ENCODE data around the gene DIPK1B. TPM values are rescaled to one million over a fixed set of nuclear protein-coding genes. Genes with fewer than 3 reads are reported as not detected.

Gene DIPK1B
- total RNA-seq, 1 donor from 2014 or later = 2.2 TPM

- ChIA-PET POLR2A (interaction anchor here (0.9 to 2.6 kb wide), 4 partner anchors 12 to 304 kb away, joined by 3 to 20 read pairs (median 10); partner anchors contain the start of gene PAXX), CTCF (no interaction called here)
- ATAC-seq (ENCODE audit: low read depth) (peak; percentile 15), DNase-seq (no peak)
- Mint-ChIP-seq H3K4me1 (peaks cover 11% of the 10 kb centered on the region), H3K27me3 (peaks cover 5% of the 10 kb centered on the region), H3K27ac (peak overlapping the region; percentile 46), H3K36me3 (ENCODE audit: low read depth) (no peaks in the 10 kb centered on the region), H3K4me3 (peak overlapping the region; percentile 57), H3K9me3 (no peaks in the 10 kb centered on the region)
- intact Hi-C loops (cut with micrococcal nuclease) = loop anchor here (5.0 kb wide), 2 partner anchors 39 to 206 kb away; partner anchors contain the start of gene SEC16A
- no peak for TF ChIP-seq CTCF (IDR thresholded peaks at IDR 0.05)
Measured at GRCh38 chr9:136688274-136689107, 23.9 kb upstream of the DIPK1B start.

GRCh38 chr9:136689108-136689460 lies 23.3 kb upstream of the DIPK1B start:
- DNase-seq = no peak
- CTCF ChIA-PET = no interaction called here
- POLR2A ChIA-PET = interaction anchor here (1.0 kb wide), 1 partner anchor 19 kb away, joined by 3 read pairs; no protein-coding TSS in a partner anchor
- H3K36me3 Mint-ChIP-seq (ENCODE audit: low read depth) = no peaks in the 10 kb centered on the region
- intact Hi-C loops (cut with micrococcal nuclease) = loop anchor here (5.0 kb wide), 2 partner anchors 38 to 207 kb away; partner anchors contain the start of gene SEC16A
- ATAC-seq (ENCODE audit: low read depth) = no peak
- H3K4me3 Mint-ChIP-seq = peak overlapping the region; percentile 39
- H3K9me3 Mint-ChIP-seq = no peaks in the 10 kb centered on the region
- peaks cover 11% of the 10 kb centered on the region for H3K4me1 Mint-ChIP-seq
- no peak for TF ChIP-seq CTCF (IDR thresholded peaks at IDR 0.05)
- peaks cover 5% of the 10 kb centered on the region for H3K27me3 Mint-ChIP-seq
- no peak overlapping the region for H3K27ac Mint-ChIP-seq

GRCh38 chr9:136690104-136690805 lies 22.1 kb upstream of the DIPK1B start:
- Mint-ChIP-seq H3K4me3 (no peak overlapping the region), H3K4me1 (peaks cover 11% of the 10 kb centered on the region), H3K27me3 (peaks cover 8% of the 10 kb centered on the region), H3K9me3 (no peaks in the 10 kb centered on the region), H3K27ac (no peak overlapping the region), H3K36me3 (ENCODE audit: low read depth) (no peaks in the 10 kb centered on the region)
- ChIA-PET POLR2A (interaction anchor here (1.0 kb wide), 1 partner anchor 18 kb away, joined by 3 read pairs; no protein-coding TSS in a partner anchor), CTCF (no interaction called here)
- DNase-seq (no peak), ATAC-seq (ENCODE audit: low read depth) (no peak)
- intact Hi-C loops (cut with micrococcal nuclease) = no loop called here
- no peak for TF ChIP-seq CTCF (IDR thresholded peaks at IDR 0.05)

DNA sequence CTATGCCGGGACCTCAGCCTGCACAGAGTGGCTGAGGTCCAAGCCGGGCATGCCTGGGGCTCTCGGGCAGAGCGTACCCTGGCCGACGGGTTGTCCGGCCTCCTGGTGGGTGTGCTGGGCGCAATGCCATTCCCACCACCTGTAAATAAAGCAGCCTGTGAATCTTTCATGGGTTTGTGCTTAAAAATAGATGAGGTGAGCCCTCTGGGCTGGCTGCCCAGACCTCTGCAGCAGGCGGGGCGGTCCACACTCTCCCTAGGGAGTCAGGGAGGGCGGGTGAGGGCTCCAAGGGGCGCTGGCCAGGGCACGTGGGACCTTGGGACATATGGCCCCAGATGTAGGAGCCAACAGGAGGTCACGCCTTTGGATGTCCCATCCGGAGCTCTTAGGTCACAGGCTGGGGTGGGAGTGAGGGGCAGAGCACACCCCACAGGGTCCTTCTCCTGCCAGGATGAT lies 21.5 kb upstream of the DIPK1B start:
- intact Hi-C loops (cut with micrococcal nuclease) = no loop called here
- Mint-ChIP-seq H3K27ac (no peak overlapping the region), H3K4me3 (no peak overlapping the region), H3K9me3 (no peaks in the 10 kb centered on the region), H3K27me3 (peaks cover 8% of the 10 kb centered on the region), H3K4me1 (peaks cover 11% of the 10 kb centered on the region), H3K36me3 (ENCODE audit: low read depth) (no peaks in the 10 kb centered on the region)
- no peak for TF ChIP-seq CTCF (IDR thresholded peaks at IDR 0.05)
- ChIA-PET CTCF (no interaction called here), POLR2A (interaction anchor here (0.6 kb wide), 1 partner anchor 107 kb away, joined by 4 read pairs; no protein-coding TSS in a partner anchor)
- ATAC-seq (ENCODE audit: low read depth) = no peak
- DNase-seq = no peak
